ENCODE results near the gene MYO7A.
"Not testable (repeated sequence)": the region's sequence is repeated elsewhere in the genome, so short reads cannot be mapped to it uniquely, and the experiment has no call there.

Gene MYO7A

GRCh38 chr11:77093056-77093891 lies 34.8 kb upstream of the MYO7A start:
- DNase-seq = no peak

- DNase-seq = no peak
These were observed 33.8 kb upstream of the MYO7A start for GRCh38 chr11:77093987-77094840.

GRCh38 chr11:77094841-77095365 lies 33.1 kb upstream of the MYO7A start:
- DNase-seq = no peak

GRCh38 chr11:77095551-77096490 lies 32.2 kb upstream of the MYO7A start:
- no peak for DNase-seq

GRCh38 chr11:77096591-77097019 lies 31.4 kb upstream of the MYO7A start:
- no peak for DNase-seq

GRCh38 chr11:77097180-77097579 lies 30.9 kb upstream of the MYO7A start:
- DNase-seq = not testable (repeated sequence)

GRCh38 chr11:77100166-77101042 lies 27.6 kb upstream of the MYO7A start:
- no peak for DNase-seq

- DNase-seq = no peak
These were observed 27.0 kb upstream of the MYO7A start for GRCh38 chr11:77101043-77101537.

- no peak for DNase-seq
These were observed 25.5 kb upstream of the MYO7A start, which contains the start of gene OMP for GRCh38 chr11:77102246-77103210. Gene OMP, plus strand, starts transcription at chr11:77102840. Its CDS starts 0 bp downstream, at chr11:77102840.

GRCh38 chr11:77103319-77103718 lies 24.7 kb upstream of the MYO7A start:
- no peak for DNase-seq

- DNase-seq = no peak
These were observed 23.3 kb upstream of the MYO7A start for GRCh38 chr11:77104727-77105126.

GRCh38 chr11:77106321-77106720 lies 21.7 kb upstream of the MYO7A start:
- DNase-seq = no peak

- no peak for DNase-seq
These were observed 21.3 kb upstream of the MYO7A start for GRCh38 chr11:77106759-77107158.

GRCh38 chr11:77107950-77108349 lies 20.1 kb upstream of the MYO7A start:
- no peak for DNase-seq

GRCh38 chr11:77108436-77108835 lies 19.6 kb upstream of the MYO7A start:
- no peak for DNase-seq

- DNase-seq = no peak
These were observed 18.6 kb upstream of the MYO7A start for GRCh38 chr11:77109236-77110019.

- DNase-seq = no peak
These were observed 17.2 kb upstream of the MYO7A start for GRCh38 chr11:77110836-77111235.

- DNase-seq = no peak
These were observed 16.8 kb upstream of the MYO7A start for GRCh38 chr11:77111277-77111676.

- DNase-seq = no peak
These were observed 16.1 kb upstream of the MYO7A start for GRCh38 chr11:77111946-77112345.

Data from NCI-H2227 treated with DMSO at 0.1 percent for 48 hours (cell line).